Lower leg skin (tissue), 4 donors: ENCODE results near the gene PLAGL2. TPM values are rescaled to one million over a fixed set of nuclear protein-coding genes. Genes with fewer than 3 reads are reported as not detected.
A peak's percentile ranks its signal among the peaks of the same experiment; 100 is the strongest.
"Not testable (repeated sequence)": the region's sequence is repeated elsewhere in the genome, so short reads cannot be mapped to it uniquely, and the experiment has no call there.

Experiments
- DNase-seq, 2 donors: peaks; one replicate each; pipeline ENCODE4 v3.0.0-alpha.2; 2019; ENCODE audit warnings: low spot score in 2 of 2
- H3K4me3 ChIP-seq: fragments of 200-600 bp; sonication (generic); 2 replicates; pipeline ENCODE4 v1.5.1; 2017; ENCODE audit warnings: mild to moderate bottlenecking, low read depth; ENCODE audit not compliant: poor library complexity, severe bottlenecking
- POLR2A ChIP-seq, 2 donors: fragments of 450-650 bp; IDR thresholded peaks; one replicate each; pipeline ENCODE4 v1.6.1; 2016 to 2017; ENCODE audit warnings: antibody characterized with exemption in 2 of 2, mild to moderate bottlenecking in 1 of 2, moderate library complexity in 1 of 2
- WGBS, 2 donors: methylation state at CpG; one replicate each; pipeline ENCODE4 v1.1.5; 2018; 5-methylcytosine and 5-hydroxymethylcytosine counted together
- intact Hi-C: fragments of 100-400 bp; cut with DNase I; formaldehyde crosslinking; loops from one replicate; pipeline ENCODE4 v1.15.0; 2023; ENCODE audit warnings: low total_unique reads
- total RNA-seq, 4 donors: library from RNA; depleted of rRNA; stranded (reverse); fragments of >200 nt; gene quantifications; one replicate each; pipeline ENCODE4 v1.1.0, GENCODE V29; 2016
- TF ChIP-seq, protein P1 (sequence below), 3 donors: fragments of 450-650 bp; IDR thresholded peaks; one replicate each; pipeline ENCODE4 v1.5.1; 2016; ENCODE audit warnings: antibody characterized with exemption in 3 of 3, mild to moderate bottlenecking in 3 of 3, moderate library complexity in 2 of 3

The PLAGL2 gene
- total RNA-seq = 10 to 100 TPM; 10.5 to 12.1 (median 11.7) TPM

DNA sequence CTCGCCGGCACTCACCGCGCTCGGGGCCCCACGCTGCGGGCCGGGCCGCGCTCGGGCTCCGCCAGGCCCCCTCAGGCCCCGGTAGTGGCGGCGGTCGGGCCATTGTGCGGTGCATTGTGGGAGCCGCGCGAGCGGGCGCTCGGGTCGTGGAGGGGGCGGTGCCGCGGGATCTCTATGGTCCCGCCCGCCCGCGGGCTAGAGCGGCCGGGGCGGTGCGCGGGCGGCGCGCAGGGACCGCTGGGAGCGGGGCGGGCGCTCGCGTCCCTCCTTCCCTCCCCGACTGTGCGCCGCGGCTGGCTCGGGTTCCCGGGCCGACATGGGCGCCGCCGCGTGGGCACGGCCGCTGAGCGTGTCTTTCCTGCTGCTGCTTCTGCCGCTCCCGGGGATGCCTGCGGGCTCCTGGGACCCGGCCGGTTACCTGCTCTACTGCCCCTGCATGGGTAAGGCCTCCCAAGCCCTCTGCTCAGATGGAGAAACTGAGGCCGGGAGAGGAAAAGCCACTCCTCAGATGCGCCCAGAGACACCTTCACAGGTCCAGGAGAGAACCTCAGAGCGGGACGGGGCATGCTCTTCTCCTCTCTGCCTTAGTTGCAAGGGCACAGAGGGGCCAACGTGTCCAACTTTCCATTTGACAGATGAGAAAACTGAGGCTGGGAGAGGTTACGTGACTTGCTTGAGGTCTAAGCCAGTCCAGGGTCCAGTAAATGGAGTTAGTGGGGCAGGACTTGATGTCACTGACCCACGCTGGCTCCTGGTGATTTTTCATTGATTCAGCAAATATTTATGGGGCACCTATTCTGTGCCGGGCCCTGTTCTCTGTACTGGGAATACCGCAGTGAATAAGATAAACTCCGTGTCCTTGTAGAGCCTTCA, at the start of gene PLAGL2, which contains the start of gene POFUT1:
PLAGL2 (minus strand) TSS at position 118 of the 873 bp plus-strand sequence. CDS start 5,565 bp downstream, outside the sequence.
POFUT1 (plus strand) TSS at position 255 of the 873 bp plus-strand sequence; CDS start at position 317, 62 bp downstream.
- H3K4me3 ChIP-seq = peak within 1 kb of the TSS; percentile 83
- intact Hi-C loops = no loop called here
- TF ChIP-seq, protein P1, sequence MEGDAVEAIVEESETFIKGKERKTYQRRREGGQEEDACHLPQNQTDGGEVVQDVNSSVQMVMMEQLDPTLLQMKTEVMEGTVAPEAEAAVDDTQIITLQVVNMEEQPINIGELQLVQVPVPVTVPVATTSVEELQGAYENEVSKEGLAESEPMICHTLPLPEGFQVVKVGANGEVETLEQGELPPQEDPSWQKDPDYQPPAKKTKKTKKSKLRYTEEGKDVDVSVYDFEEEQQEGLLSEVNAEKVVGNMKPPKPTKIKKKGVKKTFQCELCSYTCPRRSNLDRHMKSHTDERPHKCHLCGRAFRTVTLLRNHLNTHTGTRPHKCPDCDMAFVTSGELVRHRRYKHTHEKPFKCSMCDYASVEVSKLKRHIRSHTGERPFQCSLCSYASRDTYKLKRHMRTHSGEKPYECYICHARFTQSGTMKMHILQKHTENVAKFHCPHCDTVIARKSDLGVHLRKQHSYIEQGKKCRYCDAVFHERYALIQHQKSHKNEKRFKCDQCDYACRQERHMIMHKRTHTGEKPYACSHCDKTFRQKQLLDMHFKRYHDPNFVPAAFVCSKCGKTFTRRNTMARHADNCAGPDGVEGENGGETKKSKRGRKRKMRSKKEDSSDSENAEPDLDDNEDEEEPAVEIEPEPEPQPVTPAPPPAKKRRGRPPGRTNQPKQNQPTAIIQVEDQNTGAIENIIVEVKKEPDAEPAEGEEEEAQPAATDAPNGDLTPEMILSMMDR (IDR thresholded peaks at IDR 0.05) = no peak
- TF ChIP-seq POLR2A (IDR thresholded peaks at IDR 0.05) = no peak
- 1 to 2% methylated on average over 24 to 32 of the region's 74 CpGs for WGBS, 2 donors
- DNase-seq = peak; percentile 82 to 96

GRCh38 chr20:32252189-32252588, 44.6 kb upstream of the PLAGL2 start:
- TF ChIP-seq POLR2A (IDR thresholded peaks at IDR 0.05) = no peak
- TF ChIP-seq, protein P1 (IDR thresholded peaks at IDR 0.05) = no peak
- H3K4me3 ChIP-seq = no peak overlapping the region
- 90 to 94% methylated on average over 6 of the region's 6 CpGs for WGBS, 2 donors
- intact Hi-C loops = no loop called here
- no peak for DNase-seq

DNA sequence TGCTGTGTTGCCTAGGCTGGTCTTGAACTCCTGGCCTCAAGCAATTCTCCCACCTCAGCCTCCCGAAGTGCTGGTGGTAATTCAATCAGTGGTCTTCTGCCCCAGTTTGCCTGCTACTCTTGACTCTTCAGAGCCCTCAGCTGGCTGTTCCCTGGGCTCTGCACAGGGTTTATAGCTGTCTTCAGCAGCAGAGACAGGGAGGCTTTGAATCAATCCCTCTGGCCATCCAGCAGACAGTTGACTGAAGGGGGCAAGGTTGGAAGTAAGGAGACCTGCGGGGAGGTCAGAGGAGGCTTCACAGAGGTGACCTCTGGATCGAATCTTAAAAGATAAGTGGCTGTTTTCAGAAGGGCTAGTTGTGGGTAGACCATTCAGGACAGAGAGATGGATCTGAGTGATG, 43.9 kb upstream of the PLAGL2 start:
- WGBS, 2 donors = 73 to 86% methylated on average over 3 of the region's 3 CpGs
- DNase-seq = no peak
- TF ChIP-seq, protein P1 (IDR thresholded peaks at IDR 0.05) = no peak
- no peak for TF ChIP-seq POLR2A (IDR thresholded peaks at IDR 0.05)
- intact Hi-C loops = no loop called here
- no peak overlapping the region for H3K4me3 ChIP-seq

- TF ChIP-seq, protein P1 (IDR thresholded peaks at IDR 0.05) = no peak
- TF ChIP-seq POLR2A (IDR thresholded peaks at IDR 0.05) = no peak
- no peak for DNase-seq
- WGBS, 2 donors = 84 to 85% methylated on average over 9 of the region's 9 CpGs
- H3K4me3 ChIP-seq = no peak overlapping the region
- intact Hi-C loops = no loop called here
These were observed 41.6 kb upstream of the PLAGL2 start for GRCh38 chr20:32249030-32249738.

GRCh38 chr20:32248043-32248442, 40.5 kb upstream of the PLAGL2 start:
- H3K4me3 ChIP-seq = no peak overlapping the region
- 81 to 83% methylated on average over 5 of the region's 5 CpGs for WGBS, 2 donors
- DNase-seq = no peak
- TF ChIP-seq, protein P1 (IDR thresholded peaks at IDR 0.05) = no peak
- TF ChIP-seq POLR2A (IDR thresholded peaks at IDR 0.05) = no peak
- intact Hi-C loops = no loop called here

DNA sequence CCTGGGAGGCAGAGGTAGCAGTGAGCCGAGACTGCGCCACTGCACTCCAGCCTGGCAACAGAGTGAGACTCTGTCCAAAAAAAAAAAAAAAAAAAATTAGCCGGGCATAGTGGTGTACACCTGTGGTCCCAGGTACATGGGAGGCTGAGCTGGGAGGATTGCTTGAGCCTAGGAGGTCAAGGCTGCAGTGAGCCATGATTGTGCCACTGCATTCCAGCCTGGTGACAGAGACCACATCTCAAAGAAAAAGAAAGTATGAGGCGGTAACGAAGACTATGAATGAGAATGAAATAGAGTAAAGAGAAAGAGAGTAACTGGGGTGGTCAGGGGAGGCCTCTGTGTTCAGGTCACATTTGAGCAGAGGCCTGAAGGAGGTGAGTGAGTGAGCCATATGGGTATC, 38.7 kb upstream of the PLAGL2 start:
- intact Hi-C loops, DNase-seq, H3K4me3 ChIP-seq: not testable (repeated sequence)
- 92 to 99% methylated on average over 5 of the region's 5 CpGs for WGBS, 2 donors
